Common myeloid progenitor, CD34-positive (primary cell): ENCODE data around the gene PSTPIP2.
"Not testable (repeated sequence)": the region's sequence is repeated elsewhere in the genome, so short reads cannot be mapped to it uniquely, and the experiment has no call there.

ENCODE experiments used
- CTCF ChIA-PET: fragments of 350-600 bp; sonication (Branson Sonifier 250); formaldehyde crosslinking; loops from one replicate; lab custom pipeline; 2021; ENCODE audit warnings: antibody characterized with exemption; lab: Charles Lee
- POLR2A ChIA-PET: fragments of 350-600 bp; sonication (Branson Sonifier 250); formaldehyde crosslinking; loops from one replicate; lab custom pipeline; 2021; ENCODE audit warnings: antibody characterized with exemption; lab: Charles Lee
- DNase-seq, 3 donors: peaks; one replicate each; pipeline versions ENCODE4 v3.0.0 to v3.0.0-alpha.2; 2013
- H3K27ac ChIP-seq, 2 experiments: 1 replicate in 1 of 2; 2 replicates in 1 of 2; pipeline ENCODE4 v1.7.0; 2013; ENCODE audit warnings: inconsistent platforms in 2 of 2, low read length in 2 of 2, mild to moderate bottlenecking in 2 of 2, low read depth in 1 of 2, moderate library complexity in 1 of 2; ENCODE audit not compliant: severe bottlenecking in 2 of 2, insufficient read depth in 1 of 2, poor library complexity in 1 of 2
- H3K27me3 ChIP-seq, 5 experiments: replicated peaks in 2 of 5; 1 replicate in 3 of 5; 2 replicates in 2 of 5; pipeline versions ENCODE4 v1.6.1 to v1.7.0; 2013; ENCODE audit warnings: low read length in 4 of 5, mild to moderate bottlenecking in 2 of 5, moderate library complexity in 2 of 5, inconsistent platforms in 1 of 5; ENCODE audit not compliant: insufficient read depth in 5 of 5, control insufficient read depth in 4 of 5
- H3K36me3 ChIP-seq, 4 experiments: 1 replicate in 2 of 4; 2 replicates in 2 of 4; pipeline versions ENCODE4 v1.6.1 to v1.7.0; 2013; ENCODE audit warnings: low read length in 3 of 4, control low read depth in 1 of 4, mild to moderate bottlenecking in 1 of 4; ENCODE audit not compliant: control insufficient read depth in 4 of 4, insufficient read depth in 4 of 4
- H3K4me1 ChIP-seq, 4 experiments: 1 replicate in 3 of 4; 2 replicates in 1 of 4; pipeline versions ENCODE4 v1.6.1 to v1.7.1; 2013; ENCODE audit warnings: low read length in 3 of 4, mild to moderate bottlenecking in 3 of 4, control low read depth in 1 of 4, inconsistent platforms in 1 of 4, moderate library complexity in 1 of 4; ENCODE audit not compliant: control insufficient read depth in 4 of 4, insufficient read depth in 4 of 4; ENCODE audit errors: control extremely low read depth in 1 of 4
- H3K4me3 ChIP-seq, 7 experiments: 1 replicate in 4 of 7; 2 replicates in 3 of 7; pipeline versions ENCODE4 v1.5.1 to v1.7.0; 2013; ENCODE audit warnings: mild to moderate bottlenecking in 7 of 7, low read length in 6 of 7, moderate library complexity in 6 of 7, inconsistent platforms in 2 of 7, low read depth in 2 of 7, control low read depth in 1 of 7; ENCODE audit not compliant: insufficient read depth in 4 of 7, control insufficient read depth in 1 of 7; ENCODE audit errors: extremely low read depth in 1 of 7
- H3K9me3 ChIP-seq, 5 experiments: 1 replicate in 4 of 5; 2 replicates in 1 of 5; pipeline versions ENCODE4 v1.6.1 to v1.7.1; 2013; ENCODE audit warnings: low read length in 4 of 5, mild to moderate bottlenecking in 2 of 5, inconsistent platforms in 1 of 5, low read depth in 1 of 5, moderate library complexity in 1 of 5; ENCODE audit not compliant: control insufficient read depth in 4 of 5, insufficient read depth in 2 of 5; ENCODE audit errors: control extremely low read depth in 1 of 5
- WGBS: methylation state at CpG from one replicate; pipeline ENCODE4 v1.1.5; 2013; ENCODE audit not compliant: insufficient coverage; 5-methylcytosine and 5-hydroxymethylcytosine counted together

Gene PSTPIP2

GRCh38 chr18:46051731-46052461, 20.2 kb downstream of the PSTPIP2 start:
- POLR2A ChIA-PET = no interaction called here
- CTCF ChIA-PET = interaction anchor here (1.0 to 1.3 kb wide), 2 partner anchors 9 to 19 kb away, joined by 4 to 5 read pairs; no protein-coding TSS in a partner anchor
- WGBS = 73% methylated on average over 5 of the region's 6 CpGs
- peaks cover 0 to 3% (median 0%) of the 10 kb centered on the region in 4 experiments for H3K36me3 ChIP-seq
- no peaks in the 10 kb centered on the region for H3K27me3 ChIP-seq
- no peaks in the 10 kb centered on the region for H3K9me3 ChIP-seq
- no peak for DNase-seq
- H3K4me3 ChIP-seq = no peak overlapping the region
- H3K4me1 ChIP-seq = peaks cover 5 to 29% (median 19%) of the 10 kb centered on the region in 4 experiments
- H3K27ac ChIP-seq = no peak overlapping the region

- DNase-seq = no peak
- no CpG with 5 or more reads among the region's 5 CpGs for WGBS
These were observed 21.8 kb downstream of the PSTPIP2 start for GRCh38 chr18:46050268-46050667.

DNA sequence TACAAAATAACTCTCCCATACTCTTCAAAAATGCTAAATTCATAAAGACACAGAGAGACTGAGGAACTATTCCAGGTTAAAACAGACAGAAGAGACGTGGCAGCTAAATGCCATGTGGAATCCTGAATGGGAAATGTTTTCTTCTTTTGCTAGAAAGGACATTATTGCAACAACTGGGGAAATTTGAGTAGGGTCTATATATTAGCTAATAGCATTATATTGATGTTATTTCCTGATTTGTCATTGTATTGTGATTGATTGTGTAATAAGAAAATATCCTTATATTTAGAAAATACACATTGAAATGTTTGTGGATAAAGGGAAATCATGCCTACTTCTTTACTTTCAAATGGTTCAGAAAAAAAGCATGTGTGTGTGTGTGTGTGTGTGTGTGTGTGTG, 23.4 kb downstream of the PSTPIP2 start:
- ChIA-PET POLR2A (no interaction called here), CTCF (interaction anchor here (1.0 to 1.6 kb wide), 3 partner anchors 22 to 25 kb away, joined by 3 read pairs; partner anchors contain the start of gene PSTPIP2)
- Histone ChIP-seq H3K27ac (no peak overlapping the region), H3K27me3 (no peaks in the 10 kb centered on the region), H3K9me3 (no peaks in the 10 kb centered on the region), H3K36me3 (peaks cover 0 to 6% (median 0%) of the 10 kb centered on the region in 4 experiments), H3K4me1 (peaks cover 0 to 10% (median 4%) of the 10 kb centered on the region in 4 experiments), H3K4me3 (no peak overlapping the region)
- WGBS = no CpG with 5 or more reads among the region's 1 CpG
- no peak for DNase-seq

More at GRCh38 chr18:46050268-46050667, 21.8 kb downstream of the PSTPIP2 start:
- POLR2A ChIA-PET = no interaction called here
- Histone ChIP-seq H3K4me3 (no peak overlapping the region), H3K4me1 (peaks cover 2 to 16% (median 10%) of the 10 kb centered on the region in 4 experiments), H3K9me3 (no peaks in the 10 kb centered on the region), H3K27ac (no peak overlapping the region), H3K27me3 (no peaks in the 10 kb centered on the region), H3K36me3 (peaks cover 0 to 6% (median 0%) of the 10 kb centered on the region in 4 experiments)
- CTCF ChIA-PET = no interaction called here

DNA sequence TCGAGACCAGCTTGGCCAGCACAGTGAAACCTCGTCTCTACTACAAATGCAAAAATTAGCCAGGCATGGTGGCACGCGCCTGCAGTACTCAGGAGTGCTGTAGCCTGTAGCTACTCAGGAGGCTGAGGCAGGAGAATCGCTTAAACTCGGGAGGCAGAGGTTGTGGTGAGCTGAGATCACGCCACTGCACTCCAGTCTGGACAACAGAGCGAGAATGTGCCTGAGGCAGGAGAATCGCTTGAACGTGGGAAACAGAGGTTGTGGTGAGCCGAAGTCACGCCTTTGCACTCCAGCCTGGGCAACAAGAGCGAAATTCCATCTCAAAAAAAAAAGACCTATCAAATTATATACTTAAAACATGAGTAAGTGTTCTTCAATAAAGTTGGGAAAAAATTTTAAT, 24.7 kb downstream of the PSTPIP2 start:
- H3K9me3 ChIP-seq, H3K36me3 ChIP-seq, H3K27ac ChIP-seq, DNase-seq, H3K27me3 ChIP-seq, H3K4me3 ChIP-seq: not testable (repeated sequence)
- peaks cover 0 to 18% (median 14%) of the 10 kb centered on the region in 4 experiments for H3K4me1 ChIP-seq
- ChIA-PET POLR2A (interaction anchor here (1.5 kb wide), 1 partner anchor 11 kb away, joined by 5 read pairs; no protein-coding TSS in a partner anchor), CTCF (interaction anchor here (1.2 to 1.4 kb wide), 2 partner anchors 8 to 26 kb away, joined by 4 read pairs; no protein-coding TSS in a partner anchor)
- 98% methylated on average over 7 of the region's 13 CpGs for WGBS

- Histone ChIP-seq H3K36me3 (peaks cover 0 to 3% (median 0%) of the 10 kb centered on the region in 4 experiments), H3K9me3 (no peaks in the 10 kb centered on the region), H3K27ac (no peak overlapping the region), H3K4me1 (peaks cover 0 to 18% (median 16%) of the 10 kb centered on the region in 4 experiments), H3K27me3 (no peaks in the 10 kb centered on the region), H3K4me3 (no peak overlapping the region)
- POLR2A ChIA-PET = interaction anchor here (1.5 kb wide), 1 partner anchor 12 kb away, joined by 5 read pairs; no protein-coding TSS in a partner anchor
- WGBS = 94% methylated on average over 2 of the region's 2 CpGs
- DNase-seq = no peak
- CTCF ChIA-PET = interaction anchor here (0.6 to 1.4 kb wide), 3 partner anchors 9 to 28 kb away, joined by 3 to 4 read pairs (median 4); no protein-coding TSS in a partner anchor
These were observed 25.4 kb downstream of the PSTPIP2 start for GRCh38 chr18:46046688-46047087.

- CTCF ChIA-PET = interaction anchor here (0.6 to 1.4 kb wide), 6 partner anchors 9 to 254 kb away, joined by 3 to 4 read pairs (median 4); no protein-coding TSS in a partner anchor
- Histone ChIP-seq H3K4me3 (no peak overlapping the region), H3K9me3 (no peaks in the 10 kb centered on the region), H3K27ac (no peak overlapping the region), H3K4me1 (peaks cover 0 to 22% (median 18%) of the 10 kb centered on the region in 4 experiments), H3K36me3 (peaks cover 0 to 3% (median 0%) of the 10 kb centered on the region in 4 experiments), H3K27me3 (no peaks in the 10 kb centered on the region)
- POLR2A ChIA-PET = interaction anchor here (1.5 kb wide), 1 partner anchor 12 kb away, joined by 5 read pairs; no protein-coding TSS in a partner anchor
- no peak for DNase-seq
- WGBS = 100% methylated on average over 6 of the region's 6 CpGs
These were observed 25.9 kb downstream of the PSTPIP2 start for GRCh38 chr18:46046126-46046525.
